ENCODE data around the gene MCOLN1.

Gene MCOLN1

DNA sequence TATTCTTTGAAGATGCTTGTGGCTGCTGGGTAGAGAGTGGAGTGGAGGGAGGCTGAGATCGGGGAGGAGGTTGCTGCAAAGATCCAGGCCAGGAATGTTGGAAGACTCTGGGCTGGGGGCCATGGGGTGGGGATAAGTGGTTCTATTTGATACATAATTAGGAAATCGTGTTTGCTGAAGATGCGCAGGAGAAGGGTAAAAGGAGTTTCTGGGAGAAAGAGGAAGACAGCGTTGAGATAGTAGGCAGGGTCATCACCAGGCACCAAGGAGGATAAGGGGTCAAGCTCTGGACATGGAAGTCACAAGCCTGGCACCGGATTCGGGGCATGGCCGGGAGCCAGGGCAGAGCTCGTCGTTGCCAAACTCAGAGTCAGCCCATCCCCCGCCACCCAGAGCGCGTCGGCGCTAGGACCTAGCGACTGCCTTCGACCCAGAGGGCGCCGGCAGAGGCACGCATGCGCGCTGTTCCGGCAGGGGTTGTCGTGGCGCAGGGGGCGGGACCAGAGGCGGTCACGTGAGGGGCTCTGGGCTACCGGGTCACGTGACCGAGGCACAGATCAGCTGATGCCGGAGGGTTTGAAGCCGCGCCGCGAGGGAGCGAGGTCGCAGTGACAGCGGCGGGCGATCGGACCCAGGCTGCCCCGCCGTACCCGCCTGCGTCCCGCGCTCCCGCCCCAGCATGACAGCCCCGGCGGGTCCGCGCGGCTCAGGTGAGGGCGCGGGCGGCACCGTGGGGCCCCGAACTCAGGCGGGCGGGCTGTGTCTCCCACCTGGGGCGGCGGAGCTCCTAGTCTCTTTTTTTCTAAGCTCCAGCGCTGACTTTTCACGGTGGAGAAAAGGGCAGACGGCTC, at the start of gene MCOLN1:
TSS of gene MCOLN1 (plus strand) at position 553 of the 851 bp plus-strand sequence. CDS start at position 680, 127 bp downstream.
- DNase-seq (ENCODE audit: low read depth in 3 of 3): peak; percentile 99

DNA sequence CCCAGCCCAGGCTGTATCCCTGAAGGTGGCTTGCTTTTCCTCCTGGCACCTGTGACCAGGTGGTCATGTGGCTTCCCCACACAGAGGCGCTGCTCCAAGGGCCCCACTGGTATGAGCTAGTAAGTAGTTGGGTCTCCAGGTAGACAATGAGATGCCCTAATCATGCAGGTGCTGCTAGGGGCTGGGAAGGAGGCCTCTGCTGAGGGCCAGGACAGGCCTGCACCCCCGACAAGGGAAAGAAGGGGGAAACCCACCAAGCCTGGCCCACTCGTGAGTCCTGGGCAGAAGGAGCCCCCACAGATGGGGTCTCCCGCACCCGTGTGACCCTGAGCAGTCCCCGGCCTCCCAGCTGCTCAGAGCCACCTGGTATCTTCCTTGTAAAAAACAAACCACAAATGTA, 46.8 kb upstream of the MCOLN1 start:
- no peak for DNase-seq (ENCODE audit: low read depth in 3 of 3)

DNA sequence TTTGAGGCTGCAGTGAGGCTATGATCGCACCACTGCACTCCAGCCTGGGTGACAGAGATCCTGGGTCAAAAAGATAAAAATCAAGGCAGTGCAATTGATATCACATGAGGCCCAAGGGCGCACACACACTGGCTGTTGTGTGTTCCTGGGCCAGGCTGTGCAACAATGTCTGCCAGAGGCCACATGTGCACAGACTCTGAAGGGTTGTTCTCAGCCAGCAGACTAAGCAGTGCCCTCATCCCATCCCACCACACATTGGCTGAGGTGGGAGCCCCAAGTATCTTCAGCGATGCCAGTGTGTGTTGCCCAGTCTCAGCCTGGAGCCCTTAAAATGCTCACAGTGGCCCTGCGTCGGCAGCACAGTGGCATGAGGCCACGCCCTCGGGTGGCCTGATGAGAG, 46.2 kb upstream of the MCOLN1 start:
- no peak for DNase-seq (ENCODE audit: low read depth in 3 of 3)

DNA sequence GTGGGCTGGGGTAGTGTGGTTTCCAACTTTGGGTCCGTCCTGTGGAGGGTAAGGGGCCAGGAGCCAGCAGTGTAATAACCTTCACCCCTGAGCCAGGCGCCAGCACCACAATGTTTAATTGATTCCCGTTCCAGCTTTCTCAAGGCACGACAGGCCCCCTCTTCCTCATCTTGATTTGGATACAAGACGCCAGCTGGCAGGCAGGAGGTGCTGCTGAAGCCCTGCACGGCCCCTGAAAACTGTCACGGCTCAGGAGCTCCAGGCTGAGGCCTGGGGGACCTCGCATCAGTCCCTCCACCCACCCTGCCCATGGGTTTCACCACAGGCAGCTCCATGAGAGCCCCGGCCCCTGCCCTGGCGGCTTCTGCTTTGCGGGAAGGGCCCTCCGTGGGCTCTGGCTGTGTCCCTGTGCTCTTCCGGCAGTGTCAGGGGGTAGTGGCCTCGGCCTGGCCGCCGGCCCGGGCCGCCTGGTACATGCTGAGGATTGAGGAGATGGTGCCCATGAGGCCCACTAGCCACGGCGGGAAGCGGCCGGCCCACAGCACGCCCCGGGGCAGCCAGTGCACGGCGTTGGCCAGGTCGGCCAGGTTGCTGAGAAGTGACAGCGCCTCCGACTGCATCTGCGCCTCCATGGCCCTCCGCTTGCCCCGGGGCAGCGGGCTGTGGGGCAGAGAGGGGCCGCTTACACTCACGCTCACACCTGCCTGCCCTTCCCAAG, 45.5 kb upstream of the MCOLN1 start:
- no peak for DNase-seq (ENCODE audit: low read depth in 3 of 3)

DNA sequence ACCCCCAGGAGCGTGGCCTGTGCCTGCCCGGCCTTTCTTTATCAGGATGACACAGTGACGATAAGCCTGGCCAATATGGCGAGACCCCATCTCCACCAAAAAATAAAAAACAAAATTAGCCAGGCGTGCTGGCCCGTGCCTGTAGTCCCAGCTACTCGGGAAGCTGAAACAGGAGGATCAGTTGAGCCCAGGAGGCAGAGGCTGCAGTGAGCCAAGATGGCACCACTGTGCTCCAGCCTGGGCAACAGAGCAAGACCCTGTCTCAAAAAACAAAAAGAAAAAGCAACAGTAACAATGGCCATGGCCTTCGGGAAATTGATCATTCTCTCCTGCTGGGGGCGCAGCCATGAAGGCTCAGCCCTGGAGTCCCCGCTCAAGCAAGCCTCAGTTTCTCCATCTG, 44.7 kb upstream of the MCOLN1 start:
- no peak for DNase-seq (ENCODE audit: low read depth in 3 of 3)

DNA sequence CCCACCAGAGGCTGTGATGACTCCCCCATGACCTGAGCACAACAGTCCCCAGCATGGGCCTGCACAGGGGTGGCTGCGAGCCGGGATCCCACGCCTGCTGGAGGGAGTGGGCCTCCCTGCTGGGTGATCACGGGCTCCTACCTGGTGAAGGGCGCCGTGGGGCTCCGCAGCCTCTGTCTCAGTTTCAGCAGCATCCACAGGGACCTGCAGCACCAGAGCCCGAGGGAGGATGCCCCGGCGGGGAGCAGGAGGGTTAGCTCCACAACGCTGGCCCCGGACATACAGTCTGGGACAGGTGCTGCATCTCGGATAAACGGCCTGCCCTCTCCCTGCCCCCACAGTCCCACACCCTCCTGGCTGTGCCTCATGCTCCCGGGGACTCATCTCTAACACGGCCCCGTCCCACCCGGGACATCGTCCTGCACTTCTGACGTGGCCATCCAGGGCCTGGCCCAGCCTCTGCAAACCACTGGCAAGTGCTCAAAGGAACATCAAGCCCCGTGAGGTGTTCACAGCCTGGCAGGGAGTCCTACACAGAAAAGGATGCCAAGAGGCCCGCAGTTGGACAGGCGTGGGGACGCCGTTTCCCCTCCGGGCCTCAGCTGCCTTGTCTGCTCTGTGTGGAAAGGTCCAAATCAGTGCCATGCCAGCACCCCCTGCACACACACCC, 44.1 kb upstream of the MCOLN1 start:
- DNase-seq (ENCODE audit: low read depth in 3 of 3): no peak

DNA sequence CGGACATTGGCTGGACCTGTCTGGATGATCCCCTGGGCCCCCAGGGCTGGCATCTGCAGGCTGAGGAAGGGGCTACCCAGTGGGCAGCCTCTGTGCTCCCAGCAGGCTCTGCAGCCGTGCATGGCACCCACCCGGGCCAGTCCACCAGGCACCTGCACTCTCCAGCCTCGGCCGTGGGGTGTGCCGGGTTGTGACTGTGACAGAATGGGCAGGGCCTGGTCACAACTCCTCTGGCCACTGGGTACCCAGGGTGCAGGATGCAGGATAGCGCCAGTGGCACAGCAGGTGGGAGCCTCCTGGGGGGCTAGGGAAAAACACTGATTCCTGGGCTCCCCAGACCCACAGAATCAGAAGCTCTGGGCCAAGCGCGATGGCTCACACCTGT, 43.6 kb upstream of the MCOLN1 start:
- no peak for DNase-seq (ENCODE audit: low read depth in 3 of 3)

DNA sequence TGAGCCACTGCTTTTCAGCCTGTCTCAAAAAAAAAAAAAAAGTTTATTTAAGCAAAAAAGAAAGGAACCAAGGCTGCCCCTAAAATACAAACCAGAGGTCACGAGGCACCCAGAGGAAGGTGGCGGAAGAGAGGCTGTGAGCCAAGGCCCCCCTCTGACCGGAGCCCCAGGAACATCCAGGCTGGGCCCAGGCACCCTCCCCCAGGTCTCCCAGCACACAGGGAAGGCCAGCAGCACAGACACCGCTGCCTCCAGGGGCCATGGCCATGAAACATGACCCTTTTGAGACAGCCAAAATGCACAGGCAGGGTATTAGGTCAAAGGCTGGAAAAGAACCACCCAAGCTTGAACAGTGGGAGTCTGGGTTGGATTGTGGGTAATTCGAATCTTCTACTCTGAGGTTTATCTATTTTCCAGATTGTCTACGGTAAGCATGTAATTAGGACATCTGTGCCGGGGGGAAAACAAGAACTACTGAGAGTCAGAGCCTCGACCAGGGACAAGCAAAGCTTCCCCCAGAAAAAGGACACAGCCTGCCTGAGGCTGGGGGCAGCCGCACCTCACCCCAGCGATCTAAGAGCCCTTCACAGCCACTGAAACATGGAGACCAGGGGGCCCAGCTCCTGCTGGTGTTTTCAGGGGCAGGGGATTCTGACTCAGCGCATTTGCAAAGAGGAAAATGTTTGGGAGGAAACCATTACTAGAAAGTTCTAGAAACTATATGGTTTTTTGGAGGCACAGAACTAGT, 42.0 kb upstream of the MCOLN1 start:
- no peak for DNase-seq (ENCODE audit: low read depth in 3 of 3)

DNA sequence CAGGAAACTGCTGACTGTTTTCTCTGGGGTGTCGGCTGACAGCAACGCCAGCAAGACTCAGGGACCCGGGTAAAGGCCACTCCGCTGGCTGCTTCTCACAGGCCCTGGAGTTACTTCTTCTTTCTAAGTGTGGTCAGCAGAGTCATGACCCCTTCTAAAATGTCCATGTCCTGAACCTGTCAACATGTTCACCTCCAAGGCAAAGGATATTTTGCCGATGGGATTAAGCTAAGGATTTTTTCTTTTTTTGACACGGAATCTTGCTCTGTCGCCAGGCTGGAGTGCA, 41.5 kb upstream of the MCOLN1 start:
- no peak for DNase-seq (ENCODE audit: low read depth in 3 of 3)

DNA sequence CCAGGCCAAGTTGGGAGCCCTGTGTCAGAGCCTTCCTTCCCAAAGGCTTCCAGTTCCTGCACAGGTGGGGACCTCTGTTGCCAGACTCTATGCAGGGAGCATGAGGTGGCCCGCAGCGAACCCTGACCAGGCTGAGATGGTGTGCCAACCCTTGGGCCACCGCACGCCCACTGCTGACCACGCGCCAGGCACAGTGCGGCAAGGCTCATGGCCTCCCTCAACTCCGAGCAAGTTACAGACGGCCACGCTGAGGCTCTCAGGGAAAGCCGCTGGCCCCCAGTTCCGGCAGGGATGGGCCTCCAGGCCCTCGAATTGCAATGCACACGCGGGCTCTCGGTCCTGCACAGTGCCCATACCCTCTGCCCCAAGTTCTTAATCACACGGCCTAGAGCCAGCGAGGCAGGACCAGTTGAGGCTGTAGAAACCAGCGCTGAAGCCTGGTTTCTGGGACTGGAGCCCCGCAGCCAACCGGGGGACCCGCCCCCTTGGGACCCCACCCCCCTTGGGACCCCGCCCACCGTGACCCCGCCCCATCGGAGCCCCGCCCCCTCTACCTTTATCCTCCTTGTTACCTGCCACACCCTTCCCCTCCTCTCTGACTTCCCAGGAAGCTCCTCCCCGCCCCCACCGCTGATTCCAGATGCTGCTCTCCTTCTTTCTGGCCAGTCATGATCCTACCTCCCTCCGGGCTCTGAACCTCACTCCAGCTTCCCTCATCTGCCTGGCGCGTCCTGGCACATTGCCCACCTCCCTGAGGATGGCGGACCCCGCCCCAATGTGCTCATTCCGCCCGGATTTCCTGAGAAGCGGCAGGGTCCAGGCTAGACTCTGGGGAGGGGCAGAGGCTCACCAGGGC, 39.6 kb upstream of the MCOLN1 start:
- DNase-seq (ENCODE audit: low read depth in 3 of 3): no peak

DNA sequence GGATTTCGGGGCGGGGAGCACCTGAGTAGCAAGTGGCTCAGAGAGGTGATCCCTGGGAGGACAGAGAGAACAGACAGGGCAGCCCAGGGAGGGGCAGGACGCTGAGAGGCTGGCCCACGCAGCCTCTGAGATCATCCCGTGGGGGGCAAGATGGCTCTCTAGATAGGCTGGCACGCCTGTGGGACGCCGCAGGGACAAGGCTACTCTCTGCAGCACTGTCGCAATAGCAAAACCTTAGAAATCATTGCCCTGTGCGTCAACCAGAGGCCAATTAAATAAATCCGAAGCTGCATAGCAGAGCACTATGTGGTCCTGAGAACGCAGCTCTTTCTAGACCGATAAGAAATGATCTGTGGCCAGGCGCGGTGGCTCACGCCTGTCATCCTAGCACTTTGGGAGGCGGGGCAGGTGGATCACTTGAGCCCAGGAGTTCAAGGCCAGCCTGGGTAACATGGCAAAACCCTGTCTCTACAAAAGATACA, 38.7 kb upstream of the MCOLN1 start:
- DNase-seq (ENCODE audit: low read depth in 3 of 3): no peak

DNA sequence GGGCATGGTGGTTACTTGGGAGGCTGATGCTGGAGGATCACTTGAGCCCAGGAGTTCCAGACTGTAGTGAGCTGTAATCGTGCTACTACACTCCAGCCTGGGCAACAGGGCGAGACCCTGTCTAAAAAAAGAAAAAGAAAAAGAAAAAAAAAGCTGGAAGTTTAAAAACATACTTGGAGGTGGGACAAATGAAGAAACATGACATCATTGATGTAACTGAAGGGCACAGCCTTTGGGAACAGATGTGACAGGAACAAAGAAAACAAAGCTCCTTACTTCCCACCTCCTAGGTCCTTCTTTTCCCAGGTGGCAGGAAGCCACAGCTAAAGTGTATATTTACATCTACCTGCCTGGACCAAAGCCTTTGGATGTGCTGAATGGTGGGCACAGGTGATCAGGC, 35.5 kb upstream of the MCOLN1 start:
- DNase-seq (ENCODE audit: low read depth in 3 of 3): no peak

DNA sequence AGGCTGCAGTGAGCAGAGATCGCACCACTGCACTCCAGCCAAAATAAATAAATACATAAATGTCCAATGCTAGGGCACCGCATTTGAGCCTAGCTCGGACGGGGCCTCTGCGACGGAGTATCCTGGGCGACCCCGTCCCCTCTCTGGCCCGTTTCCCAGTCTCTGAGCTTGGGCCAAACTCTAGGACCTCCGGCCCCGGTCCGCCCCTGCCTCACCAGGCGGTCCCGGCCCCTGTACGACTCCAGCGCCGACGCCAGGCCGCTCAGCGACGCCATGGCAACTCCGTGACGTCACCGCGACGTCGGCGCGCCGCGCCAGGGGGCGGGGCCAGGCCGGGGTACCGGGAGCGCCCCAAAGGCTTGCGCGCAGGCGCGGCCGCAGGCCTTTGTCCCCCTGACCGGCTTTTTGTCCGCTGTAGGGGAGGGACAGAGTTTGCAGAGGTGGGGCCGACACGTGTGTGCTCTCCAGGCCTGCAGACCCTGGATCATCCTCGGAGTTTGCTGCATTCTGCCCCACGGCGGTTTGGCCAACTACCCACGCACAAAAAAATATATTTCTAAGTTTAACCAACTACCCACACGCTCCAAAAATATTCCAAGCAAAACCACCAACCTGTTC, 33.6 kb upstream of the MCOLN1 start, which contains the start of gene PEX11G:
TSS of gene PEX11G (minus strand) at position 300 of the 618 bp plus-strand sequence. CDS start at position 275, 25 bp downstream.
- peak; percentile 80 to 85 (median 81) for DNase-seq (ENCODE audit: low read depth in 3 of 3)

DNA sequence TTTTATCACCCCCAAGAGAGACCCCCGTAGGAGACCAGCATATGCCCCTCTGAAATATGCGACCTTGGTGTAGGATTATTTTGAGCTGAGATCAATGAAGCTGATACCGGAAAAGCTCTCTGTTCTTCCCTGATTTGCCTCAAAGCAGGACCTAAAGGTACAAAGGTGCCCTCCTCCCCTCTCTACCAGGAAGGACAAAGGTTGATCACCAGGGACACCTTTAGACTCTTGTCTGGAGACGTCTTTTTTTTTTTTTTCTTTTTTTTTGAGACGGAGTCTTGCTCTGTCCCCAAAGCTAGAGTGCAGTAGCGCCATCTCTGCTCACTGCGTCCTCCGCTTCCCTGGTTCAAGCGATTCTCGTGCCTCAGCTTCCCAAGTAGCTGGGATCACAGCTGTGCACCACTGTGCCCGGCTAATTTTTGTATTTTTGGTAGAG, 32.8 kb upstream of the MCOLN1 start:
- DNase-seq (ENCODE audit: low read depth in 3 of 3): no peak

DNA sequence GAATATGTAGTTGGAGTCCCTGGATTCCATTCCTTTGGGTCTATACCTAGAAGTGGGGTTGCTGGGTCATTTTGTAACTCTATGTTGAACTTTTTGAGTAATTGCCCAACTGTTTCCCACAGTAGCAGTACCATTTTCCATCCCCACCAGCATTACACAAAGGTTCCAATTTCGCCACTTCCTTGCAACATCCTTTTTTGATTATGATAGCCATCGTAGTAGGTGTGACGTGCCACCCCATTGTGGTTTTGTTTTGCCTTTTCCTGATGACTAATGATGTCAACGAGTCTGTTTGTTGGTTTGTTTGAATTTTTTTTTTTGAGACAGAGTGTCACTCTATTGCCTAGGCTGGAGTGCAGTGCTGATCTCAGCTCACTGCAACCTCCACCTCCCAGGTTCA, 30.3 kb upstream of the MCOLN1 start:
- DNase-seq (ENCODE audit: low read depth in 3 of 3): peak in 1 of 3 experiments; percentile 17

DNA sequence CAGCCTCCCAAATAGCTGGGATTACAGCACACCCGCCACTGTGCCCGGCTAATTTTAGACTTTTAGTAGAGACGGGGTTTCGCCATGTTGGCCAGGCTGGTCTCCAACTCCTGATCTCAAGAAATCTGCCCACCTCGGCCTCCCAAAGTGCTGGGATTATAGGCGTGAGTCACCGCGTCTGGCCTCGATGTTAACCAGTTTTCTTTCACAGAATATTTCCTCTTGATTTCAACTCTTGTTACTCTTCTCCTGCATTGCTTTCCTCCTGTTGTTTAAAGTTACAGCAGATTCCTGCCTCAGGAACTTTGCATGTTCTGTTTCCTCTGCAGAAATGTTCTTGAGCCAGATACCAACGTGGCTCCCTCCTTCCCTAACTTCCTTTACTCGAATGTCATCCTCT, 29.9 kb upstream of the MCOLN1 start:
- DNase-seq (ENCODE audit: low read depth in 3 of 3): no peak

DNA sequence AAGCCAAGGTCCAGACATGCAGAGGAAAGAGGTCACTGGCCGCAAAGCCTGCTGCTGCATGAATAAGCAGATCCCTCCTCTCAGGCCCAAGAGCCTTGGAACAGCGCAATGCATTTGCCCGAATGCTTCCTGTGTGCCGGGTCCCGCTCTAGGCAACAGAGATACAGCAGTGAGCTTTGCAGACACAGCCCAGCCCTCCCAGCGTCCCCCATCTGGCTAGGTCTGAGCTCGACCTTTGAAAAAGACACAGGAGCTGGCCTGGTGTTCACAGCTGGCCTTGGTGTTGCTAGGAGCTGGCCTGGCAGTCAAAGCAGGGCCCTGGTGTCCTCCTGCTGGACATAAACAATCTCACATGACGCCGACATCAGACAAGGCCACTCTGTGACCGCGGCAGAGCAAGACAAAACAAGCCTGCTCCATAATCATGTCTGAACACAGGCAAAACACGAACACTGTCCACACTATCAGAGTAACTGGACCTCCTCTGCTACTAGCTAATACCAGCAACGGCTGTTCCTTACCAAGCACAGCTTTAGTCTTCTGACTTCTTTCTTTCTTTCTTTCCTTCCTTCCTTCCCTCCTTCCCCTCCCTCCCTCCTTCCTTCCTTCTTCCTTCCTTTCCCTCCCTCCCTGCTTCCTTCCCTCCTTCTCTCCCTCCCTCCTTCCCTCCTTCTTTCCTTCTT, 27.9 kb upstream of the MCOLN1 start:
- no peak for DNase-seq (ENCODE audit: low read depth in 3 of 3)

DNA sequence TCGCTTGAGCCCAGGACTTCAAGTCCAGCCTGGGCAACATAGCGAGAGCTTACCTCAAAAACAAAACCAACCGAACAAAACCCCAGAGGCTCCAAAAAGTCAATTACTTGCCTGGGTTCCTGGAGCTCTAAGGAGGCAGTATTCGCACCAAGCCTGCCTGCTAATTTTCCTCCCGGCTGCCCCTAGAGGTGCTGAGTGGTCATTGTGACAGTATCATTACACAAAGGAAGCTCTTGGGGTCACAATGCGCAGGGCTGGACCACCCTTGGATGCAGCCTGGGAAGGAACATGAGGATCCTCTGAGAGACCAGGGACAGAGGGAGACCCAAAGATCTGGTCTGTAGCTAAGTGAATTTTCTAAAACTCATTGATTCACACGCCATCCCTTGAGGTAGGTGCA, 25.1 kb upstream of the MCOLN1 start:
- no peak for DNase-seq (ENCODE audit: low read depth in 3 of 3)

DNA sequence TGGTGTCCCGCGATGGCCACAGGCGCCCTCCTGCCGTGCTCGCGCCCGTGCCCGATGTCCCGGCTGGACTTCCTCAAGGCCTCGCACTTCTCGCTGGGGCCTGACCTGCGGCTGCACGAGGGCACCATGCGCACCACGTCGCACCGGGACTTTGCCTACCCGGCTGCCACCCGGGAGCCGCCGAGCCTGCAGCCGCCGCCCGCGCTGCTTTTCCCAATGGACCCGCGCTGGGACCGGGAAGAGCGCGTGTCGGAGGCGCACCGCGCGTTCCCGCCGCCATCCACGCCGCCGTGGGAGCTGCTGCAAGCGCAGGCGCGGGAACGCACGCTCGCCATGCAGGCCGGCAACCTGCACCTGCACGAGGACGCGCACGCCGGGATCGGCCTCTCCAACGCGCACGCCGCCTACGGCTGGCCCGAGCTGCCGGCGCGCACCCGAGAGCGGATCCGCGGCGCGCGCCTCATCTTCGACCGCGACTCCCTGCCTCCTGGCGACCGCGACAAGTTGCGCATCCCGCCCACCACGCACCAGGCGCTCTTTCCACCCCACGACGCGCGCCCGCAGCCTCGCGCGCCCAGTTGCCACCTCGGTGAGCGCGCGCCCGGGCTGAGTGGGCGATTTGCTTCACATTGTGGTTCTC, 21.5 kb upstream of the MCOLN1 start:
- no peak for DNase-seq (ENCODE audit: low read depth in 3 of 3)
